HL-60 (cell line): ENCODE data around the gene ZNF618.

Experiments
- DNase-seq, 2 experiments: peaks; one replicate each; pipeline ENCODE4 v3.0.0-alpha.2; 2010 to 2020; ENCODE audit warnings: low read depth in 1 of 2, low spot score in 1 of 2
- H3K27ac ChIP-seq: fragments of 250-450 bp; sonication (Bioruptor Pico); replicated peaks from 2 replicates; pipeline ENCODE4 v1.5.1; 2020; ENCODE audit warnings: mild to moderate bottlenecking, moderate library complexity
- H3K27me3 ChIP-seq: fragments of 250-450 bp; sonication (Bioruptor Pico); 2 replicates; pipeline ENCODE4 v1.5.1; 2021; ENCODE audit warnings: mild to moderate bottlenecking, moderate library complexity; ENCODE audit not compliant: insufficient read depth, poor library complexity, severe bottlenecking
- H3K4me3 ChIP-seq: replicated peaks from 2 replicates; pipeline ENCODE4 v1.5.1; 2011; ENCODE audit warnings: mild to moderate bottlenecking, control low read depth, low read length; ENCODE audit not compliant: insufficient read depth
- GABPA ChIP-seq: IDR thresholded peaks from 2 replicates; pipeline ENCODE4 v1.6.1; 2012; ENCODE audit warnings: low read depth
- POLR2AphosphoS5 ChIP-seq: IDR thresholded peaks from 2 replicates; pipeline ENCODE4 v1.6.1; 2012; ENCODE audit warnings: low read depth
- SPI1 ChIP-seq: IDR thresholded peaks from 2 replicates; pipeline ENCODE4 v1.6.1; 2012; ENCODE audit warnings: low read depth, mild to moderate bottlenecking, borderline replicate concordance
- TF ChIP-seq, protein P1 (sequence below): IDR thresholded peaks from one replicate; pipeline ENCODE4 v1.5.1; 2011; ENCODE audit warnings: low read length, control low read depth, inconsistent platforms; ENCODE audit not compliant: insufficient read depth
- TF ChIP-seq, protein P2 (sequence below): IDR thresholded peaks from 2 replicates; pipeline ENCODE4 v1.6.1; 2012; ENCODE audit warnings: low read depth; ENCODE audit not compliant: insufficient replicate concordance

The ZNF618 gene

DNA sequence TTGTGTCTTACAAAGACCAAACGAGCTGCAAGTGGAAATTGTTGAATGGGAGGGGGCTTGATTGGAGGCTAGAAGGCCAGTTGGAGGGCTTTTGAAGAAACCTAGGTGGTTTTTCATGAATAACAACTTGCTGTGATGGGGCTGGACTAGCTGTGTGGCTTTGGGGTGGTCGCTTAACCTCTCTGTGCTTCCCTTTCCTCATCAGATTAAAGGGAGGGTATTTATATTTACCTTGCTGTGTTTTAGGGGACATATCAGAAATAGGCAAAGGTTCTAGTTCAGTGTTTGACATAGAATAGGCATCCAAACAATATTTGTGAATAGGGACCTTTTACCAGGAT is 74.9 kb downstream of the ZNF618 start:
- DNase-seq, result no peak
- H3K4me3 ChIP-seq, result no peak overlapping the region
- TF ChIP-seq SPI1 (no peak), POLR2AphosphoS5 (no peak), GABPA (no peak)
- TF ChIP-seq, protein P1, sequence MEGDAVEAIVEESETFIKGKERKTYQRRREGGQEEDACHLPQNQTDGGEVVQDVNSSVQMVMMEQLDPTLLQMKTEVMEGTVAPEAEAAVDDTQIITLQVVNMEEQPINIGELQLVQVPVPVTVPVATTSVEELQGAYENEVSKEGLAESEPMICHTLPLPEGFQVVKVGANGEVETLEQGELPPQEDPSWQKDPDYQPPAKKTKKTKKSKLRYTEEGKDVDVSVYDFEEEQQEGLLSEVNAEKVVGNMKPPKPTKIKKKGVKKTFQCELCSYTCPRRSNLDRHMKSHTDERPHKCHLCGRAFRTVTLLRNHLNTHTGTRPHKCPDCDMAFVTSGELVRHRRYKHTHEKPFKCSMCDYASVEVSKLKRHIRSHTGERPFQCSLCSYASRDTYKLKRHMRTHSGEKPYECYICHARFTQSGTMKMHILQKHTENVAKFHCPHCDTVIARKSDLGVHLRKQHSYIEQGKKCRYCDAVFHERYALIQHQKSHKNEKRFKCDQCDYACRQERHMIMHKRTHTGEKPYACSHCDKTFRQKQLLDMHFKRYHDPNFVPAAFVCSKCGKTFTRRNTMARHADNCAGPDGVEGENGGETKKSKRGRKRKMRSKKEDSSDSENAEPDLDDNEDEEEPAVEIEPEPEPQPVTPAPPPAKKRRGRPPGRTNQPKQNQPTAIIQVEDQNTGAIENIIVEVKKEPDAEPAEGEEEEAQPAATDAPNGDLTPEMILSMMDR, result no peak
- TF ChIP-seq, protein P2, sequence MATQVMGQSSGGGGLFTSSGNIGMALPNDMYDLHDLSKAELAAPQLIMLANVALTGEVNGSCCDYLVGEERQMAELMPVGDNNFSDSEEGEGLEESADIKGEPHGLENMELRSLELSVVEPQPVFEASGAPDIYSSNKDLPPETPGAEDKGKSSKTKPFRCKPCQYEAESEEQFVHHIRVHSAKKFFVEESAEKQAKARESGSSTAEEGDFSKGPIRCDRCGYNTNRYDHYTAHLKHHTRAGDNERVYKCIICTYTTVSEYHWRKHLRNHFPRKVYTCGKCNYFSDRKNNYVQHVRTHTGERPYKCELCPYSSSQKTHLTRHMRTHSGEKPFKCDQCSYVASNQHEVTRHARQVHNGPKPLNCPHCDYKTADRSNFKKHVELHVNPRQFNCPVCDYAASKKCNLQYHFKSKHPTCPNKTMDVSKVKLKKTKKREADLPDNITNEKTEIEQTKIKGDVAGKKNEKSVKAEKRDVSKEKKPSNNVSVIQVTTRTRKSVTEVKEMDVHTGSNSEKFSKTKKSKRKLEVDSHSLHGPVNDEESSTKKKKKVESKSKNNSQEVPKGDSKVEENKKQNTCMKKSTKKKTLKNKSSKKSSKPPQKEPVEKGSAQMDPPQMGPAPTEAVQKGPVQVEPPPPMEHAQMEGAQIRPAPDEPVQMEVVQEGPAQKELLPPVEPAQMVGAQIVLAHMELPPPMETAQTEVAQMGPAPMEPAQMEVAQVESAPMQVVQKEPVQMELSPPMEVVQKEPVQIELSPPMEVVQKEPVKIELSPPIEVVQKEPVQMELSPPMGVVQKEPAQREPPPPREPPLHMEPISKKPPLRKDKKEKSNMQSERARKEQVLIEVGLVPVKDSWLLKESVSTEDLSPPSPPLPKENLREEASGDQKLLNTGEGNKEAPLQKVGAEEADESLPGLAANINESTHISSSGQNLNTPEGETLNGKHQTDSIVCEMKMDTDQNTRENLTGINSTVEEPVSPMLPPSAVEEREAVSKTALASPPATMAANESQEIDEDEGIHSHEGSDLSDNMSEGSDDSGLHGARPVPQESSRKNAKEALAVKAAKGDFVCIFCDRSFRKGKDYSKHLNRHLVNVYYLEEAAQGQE, result no peak
- H3K27ac ChIP-seq, result no peak overlapping the region
- H3K27me3 ChIP-seq, result no peaks in the 10 kb centered on the region

DNA sequence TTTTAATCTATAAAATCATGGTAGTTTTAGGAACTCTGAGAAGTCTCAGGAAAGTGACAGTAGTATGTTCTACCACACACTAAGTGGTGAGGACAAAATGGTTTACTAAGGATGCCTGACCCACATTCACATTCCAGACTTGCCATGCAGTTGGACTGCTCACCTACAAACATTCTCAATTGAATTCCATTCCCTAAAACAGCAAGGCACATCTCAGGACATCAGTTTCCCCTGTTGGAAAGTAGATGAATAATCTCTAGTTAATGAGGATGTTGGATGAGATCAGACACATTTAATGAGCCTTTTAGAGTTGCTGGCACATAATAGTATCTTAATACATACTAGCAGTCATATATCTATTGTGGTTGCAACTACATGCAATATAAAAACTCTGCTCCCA is 76.6 kb downstream of the ZNF618 start:
- TF ChIP-seq, protein P1, result no peak
- TF ChIP-seq SPI1 (no peak), GABPA (no peak), POLR2AphosphoS5 (no peak)
- TF ChIP-seq, protein P2, result no peak
- Histone ChIP-seq H3K27ac (no peak overlapping the region), H3K4me3 (no peak overlapping the region), H3K27me3 (no peaks in the 10 kb centered on the region)
- DNase-seq, result no peak

DNA sequence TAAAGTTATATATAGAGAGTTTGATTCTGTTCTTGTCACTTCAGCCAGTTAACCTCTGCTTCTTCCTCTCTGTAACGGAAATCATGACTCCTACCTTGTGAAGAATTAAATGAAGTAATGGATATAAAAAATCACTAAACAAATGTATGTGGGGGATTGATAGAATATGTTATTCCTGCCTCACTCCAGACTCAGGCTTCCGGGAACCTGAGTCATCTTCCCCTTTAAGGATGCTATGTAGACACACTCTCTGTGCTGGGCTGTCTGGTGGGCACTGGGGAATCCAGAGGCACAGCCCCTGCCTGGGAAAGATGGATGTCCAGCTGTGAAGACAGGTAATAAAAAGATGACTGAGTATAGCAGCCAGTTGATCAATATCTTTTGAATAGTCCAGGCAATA is 77.4 kb downstream of the ZNF618 start:
- no peaks in the 10 kb centered on the region for H3K27me3 ChIP-seq
- H3K4me3 ChIP-seq, result no peak overlapping the region
- no peak overlapping the region for H3K27ac ChIP-seq
- TF ChIP-seq SPI1 (no peak), GABPA (no peak), POLR2AphosphoS5 (no peak)
- TF ChIP-seq, protein P1, result no peak
- TF ChIP-seq, protein P2, result no peak
- no peak for DNase-seq
